PC-9 (cell line): ENCODE results near the gene DOCK9. TPM values are rescaled to one million over a fixed set of nuclear protein-coding genes. Genes with fewer than 3 reads are reported as not detected.

Source experiments
- BruUV-seq: library from RNA; stranded (reverse); fragments of 400-500 nt; replicated peaks from 2 replicates; lab custom pipeline; 2021; lab: Mats Ljungman, UMichigan
- CTCF ChIA-PET: fragments of 300-600 bp; sonication (Branson Sonifier 250); formaldehyde crosslinking; loops from one replicate; lab custom pipeline; 2022; ENCODE audit warnings: antibody characterized with exemption; lab: Charles Lee
- POLR2A ChIA-PET: fragments of 300-600 bp; sonication (Branson Sonifier 250); formaldehyde crosslinking; loops from one replicate; lab custom pipeline; 2022; ENCODE audit warnings: antibody characterized with exemption; ENCODE audit not compliant: unreplicated experiment; lab: Charles Lee
- DNase-seq, 2 experiments: peaks; one replicate each; pipeline versions ENCODE4 v3.0.0 to v3.0.0-alpha.2; 2015 to 2022; ENCODE audit warnings: mixed read lengths in 1 of 2
- H2AFZ ChIP-seq: fragments of 200-600 bp; sonication (generic); 2 replicates; pipeline ENCODE4 v1.8.1; 2017; ENCODE audit warnings: antibody characterized with exemption
- H3F3A ChIP-seq: fragments of 200-600 bp; sonication (generic); 2 replicates; pipeline ENCODE4 v1.8.1; 2017; ENCODE audit warnings: antibody characterized with exemption, mild to moderate bottlenecking, low read depth; ENCODE audit not compliant: insufficient read depth
- H3K27ac ChIP-seq: fragments of 200-600 bp; sonication (generic); 2 replicates; pipeline ENCODE4 v1.6.1; 2016; ENCODE audit warnings: mixed run types
- H3K27me3 ChIP-seq: fragments of 200-600 bp; sonication (generic); 2 replicates; pipeline ENCODE4 v1.6.1; 2016; ENCODE audit warnings: low read depth, mixed run types; ENCODE audit not compliant: insufficient read depth
- H3K36me3 ChIP-seq: fragments of 200-600 bp; sonication (generic); 2 replicates; pipeline ENCODE4 v1.6.1; 2016; ENCODE audit warnings: low read depth, mixed run types
- H3K4me1 ChIP-seq: fragments of 200-600 bp; sonication (generic); replicated peaks from 2 replicates; pipeline ENCODE4 v1.6.1; 2016; ENCODE audit warnings: mixed run types; ENCODE audit not compliant: insufficient read depth
- H3K4me2 ChIP-seq: fragments of 200-600 bp; sonication (generic); 2 replicates; pipeline ENCODE4 v1.6.1; 2017; ENCODE audit warnings: mixed run types
- H3K4me3 ChIP-seq: fragments of 200-600 bp; sonication (generic); 2 replicates; pipeline ENCODE4 v1.6.1; 2016; ENCODE audit warnings: mixed run types
- H3K79me2 ChIP-seq: fragments of 200-600 bp; sonication (generic); 2 replicates; pipeline ENCODE4 v1.6.1; 2017; ENCODE audit warnings: low read depth, mixed run types
- H3K9me2 ChIP-seq: fragments of 200-600 bp; sonication (generic); 2 replicates; pipeline ENCODE4 v1.8.1; 2017; ENCODE audit warnings: mild to moderate bottlenecking; ENCODE audit not compliant: insufficient read depth
- H3K9me3 ChIP-seq: fragments of 200-600 bp; sonication (generic); 2 replicates; pipeline ENCODE4 v1.8.1; 2016; ENCODE audit warnings: low read depth; ENCODE audit not compliant: insufficient read depth
- H4K20me1 ChIP-seq: fragments of 200-600 bp; sonication (generic); 2 replicates; pipeline ENCODE4 v1.8.1; 2017; ENCODE audit not compliant: insufficient read depth
- CTCF ChIP-seq: fragments of 200-600 bp; sonication (generic); conservative IDR thresholded peaks from 2 replicates; pipeline ENCODE4 v1.6.1; 2017; ENCODE audit warnings: mixed run types, antibody characterized with exemption, mild to moderate bottlenecking, moderate library complexity
- EZH2 ChIP-seq: fragments of 200-600 bp; sonication (generic); IDR thresholded peaks from 2 replicates; pipeline ENCODE4 v1.8.0; 2017; ENCODE audit warnings: antibody characterized with exemption, low read depth
- intact Hi-C: fragments of 100-400 bp; cut with micrococcal nuclease; formaldehyde crosslinking; loops from one replicate; pipeline ENCODE4 v1.10.0; 2022; ENCODE audit not compliant: unreplicated experiment
- total RNA-seq: library from RNA; stranded (reverse); gene quantifications from 2 replicates; pipeline ENCODE4 v1.2.3, GENCODE V29; 2021

DOCK9 gene
- total RNA-seq, 1 experiment from 2014 or later: 69.5 TPM

- TF ChIP-seq EZH2: no peak
- TF ChIP-seq CTCF: no peak
- no peak for DNase-seq
- Histone ChIP-seq H3K27me3 (no peaks in the 10 kb centered on the region), H3K27ac (no peak overlapping the region), H3K4me1 (peaks cover 10% of the 10 kb centered on the region), H4K20me1 (no peaks in the 10 kb centered on the region), H3K4me3 (no peak overlapping the region), H3K79me2 (peaks cover 36% of the 10 kb centered on the region), H3K9me3 (no peaks in the 10 kb centered on the region), H3F3A (peaks cover 9% of the 10 kb centered on the region), H2AFZ (no peak overlapping the region), H3K9me2 (no peaks in the 10 kb centered on the region), H3K4me2 (no peak overlapping the region), H3K36me3 (no peaks in the 10 kb centered on the region)
- POLR2A ChIA-PET: interaction anchor here (0.6 kb wide), 1 partner anchor 107 kb away, joined by 4 read pairs; no protein-coding TSS in a partner anchor
- BruUV-seq: no TSS peak
- intact Hi-C loops: no loop called here
- CTCF ChIA-PET: no interaction called here
Measured at GRCh38 chr13:98967491-98967890, 10.4 kb downstream of the DOCK9 start.

GRCh38 chr13:98966019-98966418 is 11.8 kb downstream of the DOCK9 start:
- no peak overlapping the region for H3K27ac ChIP-seq
- H3K4me3 ChIP-seq: no peak overlapping the region
- BruUV-seq: no TSS peak
- no peak for DNase-seq
- ChIA-PET CTCF (no interaction called here), POLR2A (interaction anchor here (0.5 to 0.6 kb wide), 2 partner anchors 57 to 289 kb away, joined by 3 read pairs; no protein-coding TSS in a partner anchor)
- no peaks in the 10 kb centered on the region for H3K36me3 ChIP-seq
- H3K9me3 ChIP-seq: no peaks in the 10 kb centered on the region
- no peaks in the 10 kb centered on the region for H3K9me2 ChIP-seq
- no peak overlapping the region for H2AFZ ChIP-seq
- intact Hi-C loops: no loop called here
- TF ChIP-seq CTCF (no peak), EZH2 (no peak)
- no peaks in the 10 kb centered on the region for H3K4me1 ChIP-seq
- H4K20me1 ChIP-seq: no peaks in the 10 kb centered on the region
- H3F3A ChIP-seq: no peaks in the 10 kb centered on the region
- no peak overlapping the region for H3K4me2 ChIP-seq
- H3K79me2 ChIP-seq: peaks cover 27% of the 10 kb centered on the region
- H3K27me3 ChIP-seq: no peaks in the 10 kb centered on the region

- CTCF ChIA-PET: no interaction called here
Measured at GRCh38 chr13:98965325-98965724, 12.5 kb downstream of the DOCK9 start.

More at GRCh38 chr13:98965325-98965724, 12.5 kb downstream of the DOCK9 start:
- no peaks in the 10 kb centered on the region for H3K27me3 ChIP-seq
- TF ChIP-seq CTCF (no peak), EZH2 (no peak)
- H3K9me2 ChIP-seq: no peaks in the 10 kb centered on the region
- no TSS peak for BruUV-seq
- H3K9me3 ChIP-seq: no peaks in the 10 kb centered on the region
- no peak overlapping the region for H2AFZ ChIP-seq
- DNase-seq: no peak
- no peaks in the 10 kb centered on the region for H3K36me3 ChIP-seq
- H3K4me3 ChIP-seq: no peak overlapping the region
- H3K4me1 ChIP-seq: no peaks in the 10 kb centered on the region
- H4K20me1 ChIP-seq: no peaks in the 10 kb centered on the region
- peaks cover 21% of the 10 kb centered on the region for H3K79me2 ChIP-seq
- H3K27ac ChIP-seq: no peak overlapping the region
- H3K4me2 ChIP-seq: no peak overlapping the region
- no peaks in the 10 kb centered on the region for H3F3A ChIP-seq
- intact Hi-C loops: no loop called here
- POLR2A ChIA-PET: interaction anchor here (0.5 kb wide), 1 partner anchor 57 kb away, joined by 3 read pairs; no protein-coding TSS in a partner anchor
